Activated CD4-positive, CD25-positive, alpha-beta regulatory T cell treated with anti-CD3 and anti-CD28 coated beads, Interleukin-2, amount 50 U/mL, for 24 hours (primary cell): ENCODE data around the gene KIAA0513.

Experiments used
- ATAC-seq, 2 donors: fragments of 150-1000 bp; cut with Tn5 transposase; one replicate each; pipeline ENCODE4 v1.10.0; 2021; ENCODE audit warnings: mild to moderate bottlenecking in 1 of 2, moderate library complexity in 1 of 2

The KIAA0513 gene

GRCh38 chr16:85137323-85138072 lies 109.9 kb downstream of the KIAA0513 start:
- ATAC-seq: no peak

DNA sequence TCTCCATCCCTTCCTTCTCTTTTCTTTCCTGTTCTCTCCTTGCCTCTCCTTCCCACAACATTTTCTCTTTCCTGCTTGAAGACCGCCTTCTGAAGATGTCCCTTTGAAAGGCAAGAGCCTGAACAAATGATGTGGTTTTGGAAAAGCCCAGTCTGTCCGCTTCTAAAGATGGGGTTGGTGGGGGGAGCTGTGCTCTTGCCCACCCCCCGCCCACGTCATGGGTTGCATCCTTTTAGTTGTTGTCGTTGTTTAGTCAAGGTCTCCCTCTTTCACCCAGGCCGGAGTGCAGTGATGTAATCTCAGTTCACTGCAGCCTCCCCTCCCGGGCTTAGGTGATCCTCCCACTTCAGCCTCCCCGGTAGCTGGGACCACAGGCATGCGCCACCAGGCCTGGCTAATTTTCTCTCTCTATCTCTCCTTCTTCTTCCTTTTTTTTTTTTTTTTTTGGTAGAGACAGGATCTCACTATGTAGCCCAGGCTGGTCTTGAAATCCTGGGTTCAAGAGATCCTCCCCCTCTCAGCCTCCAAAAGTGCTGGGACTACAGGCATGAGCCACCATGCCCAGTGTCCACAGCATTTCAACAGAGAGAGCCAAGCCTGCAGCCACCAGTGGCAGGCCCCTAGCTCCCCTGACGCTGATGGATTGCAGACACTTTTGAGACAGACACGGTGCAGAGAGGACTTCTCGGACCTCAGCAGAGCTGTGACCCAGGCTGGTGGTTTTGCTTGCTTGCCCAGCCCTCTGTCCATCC lies 110.7 kb downstream of the KIAA0513 start:
- no peak for ATAC-seq

DNA sequence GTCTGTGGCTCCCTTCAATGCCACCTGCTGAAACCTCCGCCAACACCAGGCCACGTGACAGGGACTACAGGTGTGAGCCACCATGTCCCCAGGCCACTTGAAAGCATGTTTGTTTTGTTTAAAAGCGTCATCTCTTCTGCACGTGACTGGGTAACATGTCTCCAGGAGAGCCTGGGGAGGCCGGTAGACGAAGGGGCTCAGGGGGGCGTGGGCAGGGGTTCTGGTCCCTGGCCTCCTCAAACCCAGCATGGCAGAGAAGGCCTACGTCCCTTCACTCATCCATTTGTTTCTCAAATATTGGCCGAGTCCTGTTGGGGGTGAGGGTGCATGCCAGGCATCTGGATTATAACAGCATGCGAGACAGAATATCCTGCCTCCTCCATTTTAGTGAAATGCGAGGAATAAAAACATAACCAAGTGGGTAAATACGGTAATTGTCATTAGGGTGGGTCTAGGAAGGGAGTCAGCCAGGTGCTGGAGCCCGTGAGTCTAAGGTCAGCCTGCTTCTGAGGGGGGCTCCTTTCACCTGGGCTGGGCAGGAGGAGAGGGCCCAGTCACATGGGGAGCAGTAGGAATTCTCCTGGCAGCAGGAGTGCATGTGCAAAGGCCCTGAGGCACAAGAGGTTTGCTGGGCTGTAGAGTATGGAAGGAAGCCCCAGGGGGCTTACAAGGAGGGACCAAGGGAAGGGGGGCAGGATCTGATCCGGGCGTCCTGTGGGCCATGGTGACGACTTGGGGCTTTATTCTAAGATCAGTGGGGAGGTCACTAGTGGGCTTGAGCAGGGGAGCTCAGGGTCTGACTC lies 111.4 kb downstream of the KIAA0513 start:
- no peak for ATAC-seq

DNA sequence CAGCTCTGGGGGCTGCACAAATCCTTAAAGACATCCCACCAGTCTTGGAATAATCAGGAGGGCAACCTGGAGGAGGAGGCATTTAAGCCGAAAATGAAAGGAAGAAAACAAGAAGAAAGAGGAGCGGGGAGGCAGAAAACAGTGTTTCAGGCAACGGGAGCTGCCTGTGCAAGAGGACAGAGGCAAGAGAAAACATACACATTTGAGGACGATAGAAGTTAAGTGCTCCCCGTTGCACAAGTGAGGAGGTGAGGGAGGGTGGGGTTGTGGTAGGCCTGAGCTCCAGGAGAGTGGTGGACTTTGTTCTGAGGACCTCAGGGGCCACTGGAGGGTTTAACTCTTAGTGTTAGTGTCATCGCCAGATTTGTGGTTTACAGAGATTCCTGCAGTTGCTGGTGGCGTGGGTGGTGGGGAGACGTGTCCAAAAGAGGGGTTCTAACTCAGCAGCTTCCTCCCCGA lies 112.3 kb downstream of the KIAA0513 start:
- ATAC-seq: no peak

GRCh38 chr16:85140455-85141012 lies 112.9 kb downstream of the KIAA0513 start:
- no peak for ATAC-seq

DNA sequence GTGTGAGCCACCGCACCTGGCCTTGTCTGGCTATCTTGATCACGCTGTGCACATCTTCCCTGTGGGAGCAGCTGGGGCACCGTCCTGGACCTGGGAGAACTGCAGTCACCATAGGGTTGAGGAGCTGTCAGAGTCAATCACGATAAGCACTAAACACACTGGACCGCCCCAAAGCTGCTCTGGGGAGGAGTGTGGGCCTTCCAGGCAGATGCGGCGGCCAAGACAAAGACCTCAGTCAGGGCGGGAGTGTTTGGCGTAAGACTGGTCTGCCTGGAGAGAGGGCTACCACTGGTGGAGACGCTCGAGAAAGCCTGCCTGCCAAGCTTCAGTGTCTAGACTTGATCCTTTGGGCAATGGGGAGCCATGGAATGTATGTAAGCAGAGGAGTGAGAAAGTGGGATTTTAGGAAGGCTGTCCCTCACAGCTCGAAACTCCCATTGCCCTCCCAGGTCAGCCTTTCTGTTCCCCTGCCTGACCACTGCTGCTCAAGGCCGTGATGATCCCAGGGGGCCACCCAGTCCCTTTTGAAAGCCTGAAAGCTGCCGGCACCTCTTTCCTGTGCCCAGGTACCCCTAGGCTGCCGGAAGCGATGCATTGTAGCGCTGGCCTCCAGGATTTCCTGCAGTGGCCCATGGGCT lies 114.0 kb downstream of the KIAA0513 start:
- no peak for ATAC-seq

- no peak for ATAC-seq
Observed at GRCh38 chr16:85142129-85142513, 114.5 kb downstream of the KIAA0513 start.

GRCh38 chr16:85142771-85143211 lies 115.2 kb downstream of the KIAA0513 start:
- no peak for ATAC-seq
